H1 (cell line): ENCODE data around the gene POLA1. TPM values are rescaled to one million over a fixed set of nuclear protein-coding genes. Genes with fewer than 3 reads are reported as not detected.

Experiments
- CTCF ChIA-PET: fragments of 300-600 bp; sonication (Branson Sonifier 250); formaldehyde crosslinking; loops from one replicate; lab custom pipeline; 2021; ENCODE audit not compliant: partially characterized antibody; lab: Charles Lee
- POLR2A ChIA-PET: fragments of 300-600 bp; sonication (Branson Sonifier 250); formaldehyde crosslinking; loops from one replicate; lab custom pipeline; 2021; ENCODE audit warnings: inconsistent platforms; ENCODE audit not compliant: partially characterized antibody; lab: Charles Lee
- DNase-seq, 2 experiments: peaks; one replicate each; pipeline versions ENCODE4 v3.0.0 to v3.0.0-alpha.2; 2010 to 2022; ENCODE audit warnings: low spot score in 2 of 2, low read depth in 1 of 2, mixed read lengths in 1 of 2
- FAIRE-seq: peaks from 2 replicates; lab custom pipeline; 2011; peaks lifted over from hg19 to GRCh38; lab: Jason Lieb, UNC
- H2AFZ ChIP-seq: 2 replicates; pipeline ENCODE4 v1.8.1; 2012; ENCODE audit warnings: low read length, inconsistent platforms
- H2AK5ac ChIP-seq: 2 replicates; pipeline ENCODE4 v1.6.1; 2013; ENCODE audit warnings: low read depth, low read length
- H2BK120ac ChIP-seq: replicated peaks from 2 replicates; pipeline ENCODE3; 2013; ENCODE audit warnings: low read depth, low read length, inconsistent platforms
- H2BK12ac ChIP-seq: 2 replicates; pipeline ENCODE4 v1.6.1; 2013; ENCODE audit warnings: low read depth, low read length
- H2BK15ac ChIP-seq: 2 replicates; pipeline ENCODE4 v1.6.1; 2013; ENCODE audit warnings: low read length
- H2BK20ac ChIP-seq: 2 replicates; pipeline ENCODE4 v1.6.1; 2013; ENCODE audit warnings: low read length
- H2BK5ac ChIP-seq: 2 replicates; pipeline ENCODE4 v1.6.1; 2013; ENCODE audit warnings: low read depth, low read length
- H3K14ac ChIP-seq: 2 replicates; pipeline ENCODE4 v1.6.1; 2013; ENCODE audit warnings: inconsistent platforms; ENCODE audit not compliant: insufficient read length
- H3K18ac ChIP-seq: 2 replicates; pipeline ENCODE4 v1.6.1; 2013; ENCODE audit warnings: low read length; ENCODE audit errors: extremely low read depth
- H3K23ac ChIP-seq: 2 replicates; pipeline ENCODE4 v1.6.1; 2013; ENCODE audit warnings: inconsistent platforms; ENCODE audit not compliant: insufficient read length
- H3K23me2 ChIP-seq: 2 replicates; pipeline ENCODE4 v1.6.1; 2013; ENCODE audit warnings: low read depth, low read length
- H3K27ac ChIP-seq: 2 replicates; pipeline ENCODE4 v1.6.1; 2011; ENCODE audit warnings: low read depth, low read length, inconsistent platforms
- H3K27me3 ChIP-seq, 4 experiments: replicated peaks in 1 of 4; 1 replicate in 1 of 4; 2 replicates in 3 of 4; pipeline versions ENCODE4 v1.6.1 to v1.8.1; 2011 to 2013; ENCODE audit warnings: low read length in 3 of 4, mild to moderate bottlenecking in 3 of 4, inconsistent platforms in 2 of 4, mixed read lengths in 2 of 4, moderate library complexity in 1 of 4; ENCODE audit not compliant: control insufficient read depth in 3 of 4, insufficient read depth in 3 of 4; ENCODE audit errors: extremely low read depth in 1 of 4
- H3K36me3 ChIP-seq, 4 experiments: 2 replicates each; pipeline versions ENCODE4 v1.6.1 to v1.8.1; 2011 to 2013; ENCODE audit warnings: mild to moderate bottlenecking in 4 of 4, low read length in 3 of 4, moderate library complexity in 2 of 4, control low read depth in 1 of 4, inconsistent platforms in 1 of 4; ENCODE audit not compliant: insufficient read depth in 4 of 4, control insufficient read depth in 2 of 4
- H3K4ac ChIP-seq: replicated peaks from 2 replicates; pipeline ENCODE3; 2013; ENCODE audit warnings: low read length, low read depth, mixed read lengths, inconsistent platforms; ENCODE audit not compliant: insufficient read length
- H3K4me1 ChIP-seq, 4 experiments: replicated peaks in 1 of 4; 1 replicate in 1 of 4; 2 replicates in 3 of 4; pipeline versions ENCODE4 v1.6.1 to v1.8.1; 2011 to 2013; ENCODE audit warnings: low read length in 3 of 4, inconsistent platforms in 2 of 4, mixed read lengths in 1 of 4; ENCODE audit not compliant: insufficient read depth in 4 of 4, control insufficient read depth in 3 of 4
- H3K4me2 ChIP-seq, 2 experiments: 2 replicates each; pipeline versions ENCODE4 v1.6.1 to v1.8.1; 2011 to 2013; ENCODE audit warnings: low read depth in 2 of 2, low read length in 2 of 2, control low read depth in 1 of 2, inconsistent platforms in 1 of 2, mild to moderate bottlenecking in 1 of 2; ENCODE audit not compliant: insufficient read depth in 1 of 2
- H3K4me3 ChIP-seq, 4 experiments: fragments of 200-600, 300-600 bp in 1 of 4; sonication (generic), shearing (Covaris generic), sonication (Bioruptor Twin) in 1 of 4; 2 replicates each; pipeline versions ENCODE4 v1.5.1 to v1.8.1; 2011 to 2016; ENCODE audit warnings: low read length in 4 of 4, low read depth in 3 of 4, control low read depth in 2 of 4, inconsistent platforms in 2 of 4, mild to moderate bottlenecking in 2 of 4, mixed read lengths in 1 of 4, moderate library complexity in 1 of 4; ENCODE audit not compliant: insufficient read depth in 2 of 4; ENCODE audit errors: extremely low read depth in 1 of 4
- H3K56ac ChIP-seq: replicated peaks from 2 replicates; pipeline ENCODE3; 2013; ENCODE audit warnings: low read depth, mild to moderate bottlenecking, mixed read lengths, low read length, inconsistent platforms; ENCODE audit not compliant: insufficient read length
- H3K79me1 ChIP-seq: 2 replicates; pipeline ENCODE4 v1.6.1; 2013; ENCODE audit warnings: low read depth, low read length, control low read depth
- H3K79me2 ChIP-seq, 2 experiments: 2 replicates each; pipeline versions ENCODE4 v1.6.1 to v1.8.1; 2012 to 2013; ENCODE audit warnings: low read length in 2 of 2, mild to moderate bottlenecking in 2 of 2, inconsistent platforms in 1 of 2; ENCODE audit not compliant: insufficient read depth in 2 of 2, control insufficient read depth in 1 of 2
- H3K9ac ChIP-seq, 4 experiments: replicated peaks in 1 of 4; 1 replicate in 1 of 4; 2 replicates in 3 of 4; pipeline versions ENCODE4 v1.6.1 to v1.8.1; 2011 to 2013; ENCODE audit warnings: low read depth in 3 of 4, low read length in 3 of 4, control low read depth in 2 of 4, mild to moderate bottlenecking in 2 of 4, moderate library complexity in 2 of 4, inconsistent platforms in 1 of 4; ENCODE audit errors: extremely low read depth in 1 of 4
- H3K9me3 ChIP-seq, 2 experiments: 2 replicates each; pipeline versions ENCODE4 v1.6.1 to v1.8.1; 2012 to 2013; ENCODE audit warnings: mild to moderate bottlenecking in 2 of 2, moderate library complexity in 2 of 2, control low read depth in 1 of 2, inconsistent platforms in 1 of 2, low read depth in 1 of 2, low read length in 1 of 2, mixed read lengths in 1 of 2; ENCODE audit not compliant: insufficient read depth in 2 of 2
- H4K20me1 ChIP-seq, 2 experiments: replicated peaks in 1 of 2; 2 replicates each; pipeline versions ENCODE3 to v1.8.1; 2011 to 2013; ENCODE audit warnings: inconsistent platforms in 2 of 2, low read length in 2 of 2, mild to moderate bottlenecking in 1 of 2; ENCODE audit not compliant: insufficient read depth in 2 of 2, control insufficient read depth in 1 of 2
- H4K5ac ChIP-seq: 2 replicates; pipeline ENCODE4 v1.6.1; 2013; ENCODE audit warnings: low read length, low read depth, mixed read lengths, inconsistent platforms; ENCODE audit not compliant: insufficient read length
- H4K8ac ChIP-seq: 2 replicates; pipeline ENCODE4 v1.8.0; 2013; ENCODE audit warnings: mild to moderate bottlenecking, moderate library complexity, low read length, inconsistent platforms; ENCODE audit not compliant: insufficient read depth; ENCODE audit errors: extremely low read depth
- H4K91ac ChIP-seq: replicated peaks from 2 replicates; pipeline ENCODE3; 2013; ENCODE audit warnings: low read length, mixed read lengths, inconsistent platforms; ENCODE audit not compliant: insufficient read length
- EZH2 ChIP-seq: fragments of 200-600 bp; sonication (generic); IDR thresholded peaks from 2 replicates; pipeline ENCODE4 v1.7.1; 2012; ENCODE audit warnings: low read depth, mild to moderate bottlenecking, moderate library complexity, low read length, inconsistent platforms; ENCODE audit not compliant: severe bottlenecking
- SUZ12 ChIP-seq: fragments of 200-600 bp; sonication (generic); IDR thresholded peaks from 2 replicates; pipeline ENCODE4 v1.6.1; 2012; ENCODE audit warnings: mild to moderate bottlenecking, inconsistent platforms, low read length, moderate library complexity, mixed read lengths
- TEAD4 ChIP-seq: IDR thresholded peaks from 2 replicates; pipeline ENCODE4 v1.6.1; 2012; ENCODE audit warnings: low read depth, low read length, inconsistent platforms, mixed read lengths
- WGBS, 2 experiments: shearing (Covaris generic) in 1 of 2; methylation state at CpG; one replicate each; pipeline versions ENCODE4 v1.1.6 to v1.1.7; 2013 to 2015; ENCODE audit warnings: low lambda C conversion rate in 2 of 2, mixed read lengths in 2 of 2, inconsistent platforms in 1 of 2, low coverage in 1 of 2, missing lambda C conversion rate in 1 of 2; ENCODE audit not compliant: insufficient replicate concordance in 2 of 2, insufficient coverage in 1 of 2, insufficient read length in 1 of 2; ENCODE audit errors: extremely low coverage in 1 of 2, missing lambda C conversion rate in 1 of 2; 5-methylcytosine and 5-hydroxymethylcytosine counted together
- polyA plus RNA-seq, 7 experiments: library from polyadenylated mRNA; depleted of rRNA in 3 of 7; stranded (reverse) in 5 of 7; unstranded in 2 of 7; fragments of >200 nt in 5 of 7; fragments of 200-250 nt in 2 of 7; gene quantifications; 1 replicate in 5 of 7; 2 replicates in 1 of 7; 4 replicates in 1 of 7; pipeline versions ENCODE4 v1.2.1 to v1.2.3, GENCODE V29; 2011 to 2013; ENCODE audit warnings: missing spikeins in 2 of 7, mixed read lengths in 2 of 7
- total RNA-seq: library from RNA; stranded (reverse); fragmentation: NEBNext Ultra II Directional; extraction: Animal tissue kit (Norgen Biotek cat#: 25700); gene quantifications from 2 replicates; pipeline ENCODE4 v1.2.1, GENCODE V29; 2021

Gene POLA1
- total and polyA plus RNA-seq, 2 of the 8 experiments (the other 6 are each of a cell fraction or from before 2014, with no cell fraction given) = 5.6 to 34.9 TPM

DNA sequence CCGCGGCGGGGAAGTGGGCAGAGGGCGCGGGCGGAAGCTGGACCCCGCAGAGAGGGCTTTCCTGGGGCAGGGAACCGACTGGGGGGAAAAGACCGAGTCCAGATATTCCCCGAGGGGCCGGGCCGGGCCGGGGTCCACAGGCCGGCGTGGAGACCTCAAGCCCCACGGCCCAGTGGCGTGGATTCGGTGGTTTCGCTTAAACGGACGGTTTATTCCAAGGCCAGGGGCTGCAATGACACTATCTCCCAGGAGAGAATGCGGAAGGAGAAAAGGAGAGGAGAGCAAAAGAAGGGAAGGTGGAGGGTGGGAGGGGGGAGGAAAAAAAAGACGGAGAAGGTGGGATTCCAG, 311.3 kb downstream of the POLA1 start:
- Histone ChIP-seq H3K79me2 (no peaks in the 10 kb centered on the region), H3K79me1 (no peaks in the 10 kb centered on the region), H3K4me2 (peak overlapping the region; percentile 65 to 70), H3K27me3 (peaks cover 67 to 95% (median 89%) of the 10 kb centered on the region in 4 experiments), H3K4me1 (peaks cover 4 to 19% (median 10%) of the 10 kb centered on the region in 4 experiments), H3K56ac (no peak overlapping the region), H3K9me3 (no peaks in the 10 kb centered on the region), H3K9ac (no peak overlapping the region), H2AK5ac (no peak overlapping the region), H2BK5ac (no peak overlapping the region), H3K23me2 (peaks cover 8% of the 10 kb centered on the region; the same call in 1 of the 2 replicates), H3K23ac (no peak overlapping the region), H3K14ac (no peak overlapping the region), H4K20me1 (peaks cover 2 to 4% of the 10 kb centered on the region in 2 experiments), H3K36me3 (peaks cover 0 to 11% (median 0%) of the 10 kb centered on the region in 4 experiments; a peak in 2 of 8 replicates), H4K91ac (no peak overlapping the region), H4K8ac (no peak overlapping the region), H2AFZ (no peak overlapping the region), H2BK20ac (no peak overlapping the region), H2BK120ac (no peak overlapping the region), H3K18ac (no peak overlapping the region), H3K27ac (no peak overlapping the region), H2BK12ac (no peak overlapping the region), H2BK15ac (no peak overlapping the region), H4K5ac (no peak overlapping the region), H3K4ac (no peak overlapping the region), H3K4me3 (peak overlapping the region; percentile 10 to 51 (median 11); a peak in 4 of 8 replicates)
- DNase-seq = no peak
- POLR2A ChIA-PET = interaction anchor here (0.9 to 1.7 kb wide), 2 partner anchors 10 to 16 kb away, joined by 3 read pairs; partner anchors contain the start of gene ARX
- CTCF ChIA-PET = no interaction called here
- 14% methylated on average over 4 of the region's 23 CpGs; no CpG with 5 or more reads in 1 of the 2 experiments for WGBS, 2 experiments
- TF ChIP-seq TEAD4 = no peak
- peak; percentile 52 for TF ChIP-seq SUZ12
- peak; percentile 68 for TF ChIP-seq EZH2
- FAIRE-seq = no peak
